Prostate gland (tissue), 2 donors: ENCODE data around the gene SUSD1. TPM values are rescaled to one million over a fixed set of nuclear protein-coding genes. Genes with fewer than 3 reads are reported as not detected.

Experiments used
- DNase-seq: peaks from one replicate; pipeline ENCODE4 v3.0.0-alpha.2; 2019; ENCODE audit warnings: low spot score
- H3K27ac ChIP-seq, 2 donors: fragments of 200-600 bp; sonication (generic); 2 replicates each; pipeline ENCODE4 v1.5.1; 2017 to 2019
- H3K27me3 ChIP-seq: fragments of 200-600 bp; sonication (generic); replicated peaks from 2 replicates; pipeline ENCODE4 v1.5.1; 2019; ENCODE audit not compliant: insufficient read depth
- H3K36me3 ChIP-seq, 2 donors: fragments of 200-600 bp; sonication (generic); 1 replicate in 1 of 2; 2 replicates in 1 of 2; pipeline versions ENCODE4 v1.5.1 to v1.8.1; 2017 to 2019
- H3K4me1 ChIP-seq: fragments of 200-600 bp; sonication (generic); replicated peaks from 2 replicates; pipeline ENCODE4 v1.5.1; 2019
- H3K4me3 ChIP-seq, 2 donors: fragments of 200-600 bp; sonication (generic); 2 replicates each; pipeline ENCODE4 v1.5.1; 2017 to 2019
- H3K9me3 ChIP-seq: fragments of 200-600 bp; sonication (generic); 2 replicates; pipeline ENCODE4 v1.5.1; 2017
- POLR2A ChIP-seq: fragments of 450-650 bp; IDR thresholded peaks from one replicate; pipeline ENCODE4 v1.6.1; 2016; ENCODE audit warnings: antibody characterized with exemption, mild to moderate bottlenecking
- POLR2AphosphoS5 ChIP-seq: sonication (generic); formaldehyde crosslinking; IDR thresholded peaks from one replicate; pipeline ENCODE4 v1.6.1; 2017; ENCODE audit warnings: antibody characterized with exemption
- WGBS: methylation state at CpG from one replicate; pipeline ENCODE4 v1.1.5; 2018; 5-methylcytosine and 5-hydroxymethylcytosine counted together
- intact Hi-C: fragments of 100-400 bp; cut with DNase I; formaldehyde crosslinking; loops from one replicate; pipeline ENCODE4 v1.14.2; 2022
- total RNA-seq, 2 donors: library from RNA; depleted of rRNA; stranded (reverse); fragments of >200 nt; gene quantifications; one replicate each; pipeline ENCODE4 v1.1.0, GENCODE V29; 2016
- TF ChIP-seq, protein P1 (sequence below), 4 experiments: fragments of 200-600 bp in 2 of 4; fragments of 450-650 bp in 2 of 4; sonication (generic) in 2 of 4; IDR thresholded peaks; 1 replicate in 3 of 4; 2 replicates in 1 of 4; pipeline ENCODE4 v1.5.1; 2016 to 2019; ENCODE audit warnings: antibody characterized with exemption in 4 of 4, mild to moderate bottlenecking in 2 of 4, moderate library complexity in 2 of 4

Gene SUSD1
- total RNA-seq, 2 donors from 2014 or later = 10.6 to 34.8 TPM

DNA sequence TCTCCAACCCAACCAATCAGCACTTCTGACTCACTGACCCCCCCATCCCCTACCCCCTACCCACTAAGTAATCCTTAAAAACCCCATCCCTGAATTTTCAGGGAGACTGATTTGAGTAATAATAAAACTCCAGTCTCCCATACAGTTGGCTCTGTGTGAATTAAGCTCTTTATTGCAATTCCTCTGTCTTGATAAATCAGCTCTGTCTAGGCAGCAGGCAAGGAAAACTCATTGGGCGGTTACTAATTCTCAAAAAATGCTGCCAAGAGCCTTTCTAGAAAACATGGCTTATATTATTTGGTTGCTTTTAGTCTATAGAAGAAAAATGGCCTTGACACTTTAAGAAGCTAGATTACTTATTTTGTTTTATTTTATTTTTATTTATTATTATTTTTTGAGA is 131.7 kb downstream of the SUSD1 start:
- 89% methylated on average over 1 of the region's 1 CpG for WGBS
- TF ChIP-seq POLR2A = no peak
- TF ChIP-seq, protein P1, sequence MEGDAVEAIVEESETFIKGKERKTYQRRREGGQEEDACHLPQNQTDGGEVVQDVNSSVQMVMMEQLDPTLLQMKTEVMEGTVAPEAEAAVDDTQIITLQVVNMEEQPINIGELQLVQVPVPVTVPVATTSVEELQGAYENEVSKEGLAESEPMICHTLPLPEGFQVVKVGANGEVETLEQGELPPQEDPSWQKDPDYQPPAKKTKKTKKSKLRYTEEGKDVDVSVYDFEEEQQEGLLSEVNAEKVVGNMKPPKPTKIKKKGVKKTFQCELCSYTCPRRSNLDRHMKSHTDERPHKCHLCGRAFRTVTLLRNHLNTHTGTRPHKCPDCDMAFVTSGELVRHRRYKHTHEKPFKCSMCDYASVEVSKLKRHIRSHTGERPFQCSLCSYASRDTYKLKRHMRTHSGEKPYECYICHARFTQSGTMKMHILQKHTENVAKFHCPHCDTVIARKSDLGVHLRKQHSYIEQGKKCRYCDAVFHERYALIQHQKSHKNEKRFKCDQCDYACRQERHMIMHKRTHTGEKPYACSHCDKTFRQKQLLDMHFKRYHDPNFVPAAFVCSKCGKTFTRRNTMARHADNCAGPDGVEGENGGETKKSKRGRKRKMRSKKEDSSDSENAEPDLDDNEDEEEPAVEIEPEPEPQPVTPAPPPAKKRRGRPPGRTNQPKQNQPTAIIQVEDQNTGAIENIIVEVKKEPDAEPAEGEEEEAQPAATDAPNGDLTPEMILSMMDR (IDR thresholded peaks at IDR 0.05) = no peak
- DNase-seq = no peak

GRCh38 chr9:112042769-112043168 is 132.3 kb downstream of the SUSD1 start:
- TF ChIP-seq, protein P1 (IDR thresholded peaks at IDR 0.05) = no peak
- TF ChIP-seq POLR2AphosphoS5 (no peak), POLR2A (no peak)
- H3K9me3 ChIP-seq = no peaks in the 10 kb centered on the region
- no peaks in the 10 kb centered on the region for H3K36me3 ChIP-seq
- no peak for DNase-seq
- intact Hi-C loops = loop anchor here (5.0 kb wide), 1 partner anchor 50 kb away; no protein-coding TSS in a partner anchor
- 92% methylated on average over 5 of the region's 5 CpGs for WGBS
- H3K4me3 ChIP-seq = no peak overlapping the region
- H3K27me3 ChIP-seq = no peaks in the 10 kb centered on the region
- H3K4me1 ChIP-seq = no peaks in the 10 kb centered on the region
- H3K27ac ChIP-seq = no peak overlapping the region

More for the DNA sequence above, 131.7 kb downstream of the SUSD1 start:
- no peaks in the 10 kb centered on the region for H3K9me3 ChIP-seq
- H3K4me1 ChIP-seq = no peaks in the 10 kb centered on the region
- no peak overlapping the region for H3K4me3 ChIP-seq
- H3K36me3 ChIP-seq = no peaks in the 10 kb centered on the region
- intact Hi-C loops = loop anchor here (5.0 kb wide), 1 partner anchor 51 kb away; no protein-coding TSS in a partner anchor
- H3K27ac ChIP-seq = no peak overlapping the region
- no peaks in the 10 kb centered on the region for H3K27me3 ChIP-seq

GRCh38 chr9:112042244-112042638 is 132.9 kb downstream of the SUSD1 start:
- Histone ChIP-seq H3K27ac (no peak overlapping the region), H3K36me3 (no peaks in the 10 kb centered on the region), H3K4me1 (no peaks in the 10 kb centered on the region), H3K9me3 (no peaks in the 10 kb centered on the region), H3K27me3 (no peaks in the 10 kb centered on the region), H3K4me3 (no peak overlapping the region)
- no peak for DNase-seq
- TF ChIP-seq POLR2AphosphoS5 (no peak), POLR2A (no peak)
- TF ChIP-seq, protein P1 (IDR thresholded peaks at IDR 0.05) = no peak
- intact Hi-C loops = loop anchor here (5.0 kb wide), 1 partner anchor 50 kb away; no protein-coding TSS in a partner anchor
- WGBS = 97% methylated on average over 3 of the region's 3 CpGs

DNA sequence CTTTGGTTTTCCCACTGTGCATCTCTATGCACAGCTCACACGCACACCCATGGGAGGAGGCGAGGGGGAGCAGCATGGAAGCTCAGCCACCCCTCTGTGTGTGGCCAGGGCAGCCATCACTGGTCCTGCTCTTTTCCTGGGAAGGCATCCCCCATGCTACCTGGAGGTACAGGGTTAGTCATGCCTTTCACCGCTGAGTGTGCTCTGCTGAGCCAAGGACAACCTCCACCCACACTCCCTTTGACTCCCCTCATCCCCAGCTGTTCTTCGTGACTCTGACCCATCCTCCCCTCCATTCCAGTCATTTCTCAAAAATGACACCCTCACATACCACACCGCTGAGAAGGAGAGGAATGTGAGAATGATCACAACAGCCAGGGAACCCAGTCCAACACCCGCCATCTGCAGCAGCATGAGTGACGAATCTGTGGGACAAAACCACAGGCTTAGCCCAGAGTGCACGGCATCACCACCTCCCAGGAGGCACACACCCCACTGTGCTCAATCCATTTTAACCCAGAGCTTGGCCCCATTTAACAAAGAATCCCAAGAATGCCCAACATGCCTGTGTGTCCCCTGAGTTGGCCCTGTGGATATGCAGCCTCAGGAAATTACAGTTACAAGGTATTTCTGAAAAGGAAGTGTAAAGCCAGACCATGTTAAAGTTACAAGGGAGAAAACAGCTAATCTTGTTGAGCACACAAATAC is 133.4 kb downstream of the SUSD1 start:
- Histone ChIP-seq H3K9me3 (no peaks in the 10 kb centered on the region), H3K4me3 (no peak overlapping the region), H3K27ac (no peak overlapping the region), H3K36me3 (no peaks in the 10 kb centered on the region), H3K27me3 (no peaks in the 10 kb centered on the region), H3K4me1 (no peaks in the 10 kb centered on the region)
- WGBS = 81% methylated on average over 8 of the region's 8 CpGs
- intact Hi-C loops = loop anchor here (5.0 kb wide), 1 partner anchor 49 kb away; no protein-coding TSS in a partner anchor
- TF ChIP-seq POLR2AphosphoS5 (no peak), POLR2A (no peak)
- TF ChIP-seq, protein P1 (IDR thresholded peaks at IDR 0.05) = no peak
- no peak for DNase-seq

- H3K36me3 ChIP-seq = no peaks in the 10 kb centered on the region
- over 99% methylated on average over 4 of the region's 4 CpGs for WGBS
- no peaks in the 10 kb centered on the region for H3K9me3 ChIP-seq
- TF ChIP-seq POLR2A (no peak), POLR2AphosphoS5 (no peak)
- TF ChIP-seq, protein P1 (IDR thresholded peaks at IDR 0.05) = no peak
- DNase-seq = no peak
- no peak overlapping the region for H3K27ac ChIP-seq
- intact Hi-C loops = loop anchor here (5.0 kb wide), 1 partner anchor 49 kb away; no protein-coding TSS in a partner anchor
- no peak overlapping the region for H3K4me3 ChIP-seq
- no peaks in the 10 kb centered on the region for H3K4me1 ChIP-seq
- no peaks in the 10 kb centered on the region for H3K27me3 ChIP-seq
Measured at GRCh38 chr9:112041199-112041535, 133.9 kb downstream of the SUSD1 start.
